Measurements from ENCODE around the gene SPATA20. TPM values are rescaled to one million over a fixed set of nuclear protein-coding genes. Genes with fewer than 3 reads are reported as not detected.

SPATA20 gene
- total and polyA plus RNA-seq, 9 donors: 24.4 to 37.6 (median 32.5) TPM

DNA sequence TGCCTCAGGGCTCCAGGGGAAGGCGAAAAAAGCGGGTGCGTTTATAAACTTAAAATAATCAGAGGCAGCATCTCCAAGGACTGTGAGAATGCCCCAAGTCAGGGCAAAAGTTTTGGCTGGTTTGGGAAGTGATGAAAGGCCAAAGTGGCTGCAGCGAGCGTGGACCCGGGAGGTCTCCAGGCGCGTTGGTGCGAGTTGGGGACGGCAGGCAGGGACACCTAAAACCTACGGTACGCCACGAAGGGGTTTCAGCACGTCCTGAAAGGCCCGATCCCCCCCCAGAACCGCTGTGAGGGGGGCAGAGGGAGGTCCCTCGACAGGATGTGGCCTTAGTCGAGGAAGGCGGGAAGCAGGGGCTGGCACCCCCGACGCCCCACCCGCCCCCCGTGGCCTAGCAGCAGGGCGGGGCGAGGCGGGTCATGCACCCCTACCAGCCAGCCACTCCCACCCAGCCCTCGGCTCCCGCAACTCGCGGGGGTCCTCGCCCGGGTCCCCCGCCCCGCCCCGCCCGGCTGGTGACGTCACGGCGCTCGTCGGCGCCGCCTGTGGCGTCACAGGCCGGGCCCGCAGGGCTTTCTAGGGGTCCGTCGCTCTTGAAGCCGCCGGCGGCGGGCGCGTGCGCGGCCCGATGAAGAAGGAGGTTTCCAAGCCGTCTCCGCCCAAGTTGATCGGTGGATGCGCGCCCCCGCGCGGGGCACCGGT is 39.0 kb upstream of the SPATA20 start, which contains the start of gene MYCBPAP:
MYCBPAP (plus strand) TSS at position 569 of the 702 bp plus-strand sequence. CDS start 236 bp downstream, outside the sequence.
- peaks cover 14% of the 10 kb centered on the region for H3K4me1 ChIP-seq (ENCODE audit: control insufficient read depth, insufficient read depth, low read length)
- H3K9me3 ChIP-seq (replicated peaks; ENCODE audit: control insufficient read depth, low read depth, low read length): no peaks in the 10 kb centered on the region
- peak within 1 kb of the TSS; percentile 83 for H3K27ac ChIP-seq (ENCODE audit: low read length)
- H3K36me3 ChIP-seq (ENCODE audit: control insufficient read depth, insufficient read depth, low read length): no peaks in the 10 kb centered on the region
- H3K27me3 ChIP-seq (ENCODE audit: control insufficient read depth, insufficient read depth, low read length): peaks cover 2% of the 10 kb centered on the region
- peak; percentile 92 for DNase-seq
- WGBS (ENCODE audit: insufficient coverage): 5% methylated on average over 59 of the region's 66 CpGs
- H3K4me3 ChIP-seq (ENCODE audit: low read length): peak within 1 kb of the TSS; percentile 59

DNA sequence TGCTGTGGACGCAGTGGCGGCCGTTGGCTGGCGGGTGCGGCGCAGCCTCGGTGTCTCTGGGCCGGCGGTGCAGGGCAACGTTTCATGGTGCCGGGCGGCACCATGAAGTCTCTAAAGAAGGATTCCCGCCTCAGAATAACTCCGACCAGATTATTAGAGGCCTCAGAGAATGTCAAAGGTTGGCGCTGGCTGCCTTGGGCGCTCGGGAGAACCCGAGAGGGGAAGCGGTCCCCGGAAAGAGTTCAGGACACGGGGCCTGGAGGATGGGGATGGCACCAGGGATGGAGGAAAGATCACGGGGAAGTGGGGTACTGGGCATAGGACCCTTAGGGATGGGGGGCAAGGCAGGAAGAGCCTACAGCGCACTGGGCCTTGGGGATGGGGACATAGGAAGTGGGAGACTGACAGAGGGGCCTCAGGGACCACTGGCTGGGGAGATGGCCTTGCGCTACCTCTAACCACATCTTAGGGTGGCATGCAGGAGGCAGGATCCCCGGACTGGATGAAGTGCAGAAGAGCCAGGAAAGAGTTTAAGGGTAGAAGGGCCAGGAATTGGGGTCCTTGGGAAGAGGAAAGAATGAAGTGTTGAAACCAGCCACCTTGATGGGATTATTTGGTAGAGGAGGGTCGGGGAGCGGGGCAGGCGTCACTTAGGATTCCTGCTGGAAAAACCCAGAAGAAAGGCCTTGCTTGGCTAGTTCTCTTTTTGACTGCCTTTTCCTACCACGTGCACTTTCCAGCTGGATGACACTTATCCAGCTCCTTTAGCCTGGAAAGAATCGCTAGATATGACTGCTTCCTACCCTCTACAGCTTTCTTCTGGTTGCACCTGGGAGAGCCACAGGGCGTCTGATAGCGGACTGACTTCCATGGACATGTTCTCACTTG is 38.2 kb upstream of the SPATA20 start:
- H3K36me3 ChIP-seq (ENCODE audit: control insufficient read depth, insufficient read depth, low read length): no peaks in the 10 kb centered on the region
- no peaks in the 10 kb centered on the region for H3K9me3 ChIP-seq (replicated peaks; ENCODE audit: control insufficient read depth, low read depth, low read length)
- peak overlapping the region; percentile 83 for H3K27ac ChIP-seq (ENCODE audit: low read length)
- peaks cover 14% of the 10 kb centered on the region for H3K4me1 ChIP-seq (ENCODE audit: control insufficient read depth, insufficient read depth, low read length)
- peak; percentile 84 for DNase-seq
- 10% methylated on average over 25 of the region's 32 CpGs for WGBS (ENCODE audit: insufficient coverage)
- H3K27me3 ChIP-seq (ENCODE audit: control insufficient read depth, insufficient read depth, low read length): peaks cover 2% of the 10 kb centered on the region
- peak overlapping the region; percentile 59 for H3K4me3 ChIP-seq (ENCODE audit: low read length)

DNA sequence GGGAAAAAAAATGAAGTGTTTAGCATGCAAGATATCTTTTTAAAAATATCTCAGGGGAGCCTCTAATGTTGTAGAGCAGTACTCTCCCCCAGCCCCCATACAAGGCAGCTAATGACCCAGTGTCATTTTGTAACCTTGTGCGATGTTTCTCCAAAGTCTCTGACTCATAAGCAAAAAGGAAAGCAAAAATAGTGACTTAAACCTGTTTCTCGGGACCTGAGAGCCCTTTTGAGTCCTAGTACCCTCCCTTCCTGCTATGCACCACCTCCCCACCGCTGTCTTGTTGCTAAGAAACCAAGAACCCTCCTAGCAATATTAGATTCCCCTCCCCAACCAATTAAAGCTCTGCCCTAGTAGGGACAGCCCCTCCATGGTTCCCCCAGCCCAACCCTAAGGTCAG is 35.9 kb upstream of the SPATA20 start:
- no peak for DNase-seq
- Histone ChIP-seq H3K27me3 (ENCODE audit: control insufficient read depth, insufficient read depth, low read length) (peaks cover 2% of the 10 kb centered on the region), H3K4me3 (ENCODE audit: low read length) (no peak overlapping the region), H3K9me3 (replicated peaks; ENCODE audit: control insufficient read depth, low read depth, low read length) (no peaks in the 10 kb centered on the region), H3K36me3 (ENCODE audit: control insufficient read depth, insufficient read depth, low read length) (no peaks in the 10 kb centered on the region), H3K27ac (ENCODE audit: low read length) (no peak overlapping the region), H3K4me1 (ENCODE audit: control insufficient read depth, insufficient read depth, low read length) (peaks cover 14% of the 10 kb centered on the region)
- WGBS (ENCODE audit: insufficient coverage): 31% methylated on average over 3 of the region's 3 CpGs

DNA sequence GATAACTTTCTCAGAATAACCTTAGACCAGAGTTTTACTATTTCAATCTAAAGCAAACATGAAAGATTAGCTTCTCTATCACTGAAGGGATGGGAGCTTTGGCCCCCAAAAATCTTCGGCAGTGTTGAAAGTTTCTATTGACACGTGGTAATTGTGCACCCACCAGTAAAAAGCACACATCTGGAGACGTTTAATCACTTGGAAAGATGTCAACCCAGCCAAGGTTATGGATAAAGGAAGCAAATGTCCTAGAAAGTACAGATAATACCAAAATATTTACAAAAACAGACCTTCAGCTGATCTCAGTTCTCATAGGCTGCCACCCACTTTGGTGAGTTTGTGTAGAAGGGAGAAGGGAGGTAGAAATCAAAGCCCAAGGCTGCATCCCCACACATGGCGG is 33.5 kb upstream of the SPATA20 start:
- H3K9me3 ChIP-seq (replicated peaks; ENCODE audit: control insufficient read depth, low read depth, low read length): no peaks in the 10 kb centered on the region
- no peaks in the 10 kb centered on the region for H3K36me3 ChIP-seq (ENCODE audit: control insufficient read depth, insufficient read depth, low read length)
- H3K4me1 ChIP-seq (ENCODE audit: control insufficient read depth, insufficient read depth, low read length): peaks cover 9% of the 10 kb centered on the region
- H3K27ac ChIP-seq (ENCODE audit: low read length): no peak overlapping the region
- H3K27me3 ChIP-seq (ENCODE audit: control insufficient read depth, insufficient read depth, low read length): peaks cover 2% of the 10 kb centered on the region
- peak; percentile 32 for DNase-seq
- no peak overlapping the region for H3K4me3 ChIP-seq (ENCODE audit: low read length)
- no CpG with 5 or more reads among the region's 4 CpGs for WGBS (ENCODE audit: insufficient coverage)

DNA sequence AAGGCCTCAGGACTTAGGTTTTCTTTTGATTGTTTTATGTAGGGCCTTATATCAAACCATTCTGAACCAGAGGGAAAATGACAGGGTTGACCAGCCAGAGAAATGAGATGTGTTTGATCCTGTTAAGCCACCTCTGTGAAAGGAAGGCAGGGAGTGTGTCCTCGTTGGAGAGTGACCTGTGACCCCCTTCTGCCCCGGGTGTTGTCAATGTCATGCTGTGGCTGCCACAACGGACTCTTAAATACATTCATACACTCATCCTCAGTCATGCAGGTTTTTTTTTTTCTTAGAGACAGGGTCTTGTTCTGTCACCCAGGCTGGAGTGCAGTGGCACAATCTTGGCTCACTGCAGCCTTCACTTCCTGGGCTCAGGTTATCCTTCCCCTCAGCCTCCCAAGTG is 32.6 kb upstream of the SPATA20 start:
- Histone ChIP-seq H3K4me1 (ENCODE audit: control insufficient read depth, insufficient read depth, low read length) (peaks cover 2% of the 10 kb centered on the region), H3K27ac (ENCODE audit: low read length) (no peak overlapping the region), H3K27me3 (ENCODE audit: control insufficient read depth, insufficient read depth, low read length) (peaks cover 2% of the 10 kb centered on the region), H3K36me3 (ENCODE audit: control insufficient read depth, insufficient read depth, low read length) (no peaks in the 10 kb centered on the region), H3K9me3 (replicated peaks; ENCODE audit: control insufficient read depth, low read depth, low read length) (no peaks in the 10 kb centered on the region), H3K4me3 (ENCODE audit: low read length) (no peak overlapping the region)
- DNase-seq: no peak
- no CpG with 5 or more reads among the region's 3 CpGs for WGBS (ENCODE audit: insufficient coverage)

DNA sequence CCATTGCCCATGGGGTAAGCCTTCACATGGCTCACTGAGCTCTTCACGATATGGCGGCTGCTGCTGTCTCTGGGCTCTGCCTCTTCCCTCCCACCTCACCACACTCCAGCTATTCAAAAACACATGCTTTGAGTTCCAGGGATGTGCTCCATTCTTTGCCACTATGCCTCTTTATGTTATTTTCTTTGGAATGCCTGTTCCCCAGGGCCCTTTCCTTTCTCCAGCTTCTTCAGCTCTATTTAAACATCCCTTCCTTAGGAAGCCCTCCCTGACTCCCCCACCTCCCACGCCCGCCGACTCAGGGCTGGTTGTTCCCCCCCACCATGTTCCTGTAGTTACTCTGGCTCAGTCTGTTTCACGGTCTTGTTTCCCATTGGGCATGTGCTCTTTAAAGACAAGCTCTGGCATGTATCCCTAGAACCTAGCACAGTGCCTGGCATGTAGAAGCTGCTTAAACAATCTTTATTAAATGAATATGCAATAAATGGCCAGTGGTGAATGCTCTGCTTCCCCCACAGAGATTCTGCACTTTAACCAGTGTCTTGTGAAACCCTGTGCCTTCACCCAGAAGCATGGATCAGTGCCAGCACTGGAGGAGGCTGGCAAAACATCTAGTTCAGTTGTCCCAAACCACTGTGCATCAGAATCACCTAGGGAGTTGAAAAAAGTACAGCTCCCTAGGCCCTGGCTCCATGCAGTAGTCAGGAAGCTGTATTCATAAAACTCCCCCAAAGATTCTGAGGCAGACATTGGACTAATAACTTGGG is 31.9 kb upstream of the SPATA20 start:
- Histone ChIP-seq H3K27ac (ENCODE audit: low read length) (no peak overlapping the region), H3K4me1 (ENCODE audit: control insufficient read depth, insufficient read depth, low read length) (peaks cover 2% of the 10 kb centered on the region), H3K27me3 (ENCODE audit: control insufficient read depth, insufficient read depth, low read length) (peaks cover 2% of the 10 kb centered on the region), H3K4me3 (ENCODE audit: low read length) (no peak overlapping the region), H3K36me3 (ENCODE audit: control insufficient read depth, insufficient read depth, low read length) (no peaks in the 10 kb centered on the region), H3K9me3 (replicated peaks; ENCODE audit: control insufficient read depth, low read depth, low read length) (no peaks in the 10 kb centered on the region)
- DNase-seq: no peak
- WGBS (ENCODE audit: insufficient coverage): 64% methylated on average over 5 of the region's 6 CpGs

DNA sequence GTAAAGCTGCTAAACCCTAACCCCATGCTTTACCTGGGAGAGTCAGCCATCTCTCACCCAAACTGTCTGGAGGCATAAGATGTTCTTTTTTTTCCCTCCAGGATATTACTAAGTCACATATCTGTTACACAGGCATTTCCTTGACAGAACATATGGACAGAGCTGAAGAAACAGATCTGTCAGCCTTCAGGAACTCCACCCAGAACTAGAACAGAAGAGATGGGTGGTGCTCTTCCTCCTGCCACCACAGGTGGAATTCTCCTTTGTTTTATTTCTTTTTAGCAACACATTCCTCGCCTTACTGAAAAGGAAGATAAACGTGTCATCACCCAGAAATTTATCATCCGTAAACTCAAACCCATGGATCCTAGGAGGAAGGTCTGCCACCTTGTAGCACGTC is 30.0 kb upstream of the SPATA20 start:
- DNase-seq: no peak
- peaks cover 13% of the 10 kb centered on the region for H3K4me1 ChIP-seq (ENCODE audit: control insufficient read depth, insufficient read depth, low read length)
- H3K4me3 ChIP-seq (ENCODE audit: low read length): no peak overlapping the region
- no peaks in the 10 kb centered on the region for H3K36me3 ChIP-seq (ENCODE audit: control insufficient read depth, insufficient read depth, low read length)
- 59% methylated on average over 4 of the region's 4 CpGs for whole genome bisulfite sequencing (ENCODE audit: insufficient coverage)
- H3K9me3 ChIP-seq (replicated peaks; ENCODE audit: control insufficient read depth, low read depth, low read length): no peaks in the 10 kb centered on the region
- H3K27ac ChIP-seq (ENCODE audit: low read length): no peak overlapping the region
- H3K27me3 ChIP-seq (ENCODE audit: control insufficient read depth, insufficient read depth, low read length): peaks cover 2% of the 10 kb centered on the region

DNA sequence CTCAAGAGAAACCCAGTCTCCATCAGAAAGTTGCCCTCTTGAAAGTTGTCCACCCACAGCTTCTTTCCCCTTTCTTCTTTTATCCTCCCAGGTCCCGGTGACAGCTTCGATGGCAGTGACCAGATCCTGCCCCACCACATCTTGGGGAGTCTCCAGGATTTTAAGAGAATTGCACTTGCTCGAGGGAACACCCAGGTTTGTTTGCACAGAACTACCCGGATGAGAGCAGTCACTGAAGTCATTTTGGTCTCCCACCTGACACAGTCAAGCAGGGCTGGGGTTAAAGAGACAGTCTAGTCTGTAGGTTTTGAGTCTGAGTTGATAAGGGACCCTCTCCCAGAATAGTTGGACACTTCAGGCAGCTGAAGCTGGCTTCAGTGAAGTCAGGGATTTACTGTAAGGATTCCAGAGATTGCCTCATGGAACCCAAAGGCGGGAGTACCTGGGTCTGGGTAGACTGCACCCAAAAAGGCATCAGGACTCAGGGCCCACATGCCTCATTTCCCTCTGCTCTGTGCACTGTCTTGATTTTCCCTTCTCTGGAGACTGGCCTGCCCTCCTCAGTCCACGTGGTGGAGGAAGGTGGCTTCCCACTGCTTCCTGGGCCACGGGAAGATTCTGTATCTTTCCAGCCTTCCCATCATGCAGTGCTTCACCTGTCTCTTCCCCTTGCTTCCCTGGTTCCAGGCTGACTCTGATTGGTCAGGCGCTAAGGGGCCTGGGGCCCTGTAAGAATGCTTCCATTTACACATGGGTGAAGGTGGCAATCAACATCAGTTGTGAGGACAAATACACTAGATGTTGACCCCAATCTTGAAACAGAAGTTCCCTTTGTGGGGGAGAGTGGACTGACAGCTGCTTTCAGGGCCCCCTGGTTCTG is 29.2 kb upstream of the SPATA20 start:
- Histone ChIP-seq H3K4me3 (ENCODE audit: low read length) (no peak overlapping the region), H3K36me3 (ENCODE audit: control insufficient read depth, insufficient read depth, low read length) (no peaks in the 10 kb centered on the region), H3K4me1 (ENCODE audit: control insufficient read depth, insufficient read depth, low read length) (peaks cover 13% of the 10 kb centered on the region), H3K27me3 (ENCODE audit: control insufficient read depth, insufficient read depth, low read length) (no peaks in the 10 kb centered on the region), H3K27ac (ENCODE audit: low read length) (no peak overlapping the region), H3K9me3 (replicated peaks; ENCODE audit: control insufficient read depth, low read depth, low read length) (no peaks in the 10 kb centered on the region)
- WGBS (ENCODE audit: insufficient coverage): 74% methylated on average over 6 of the region's 8 CpGs
- no peak for DNase-seq

DNA sequence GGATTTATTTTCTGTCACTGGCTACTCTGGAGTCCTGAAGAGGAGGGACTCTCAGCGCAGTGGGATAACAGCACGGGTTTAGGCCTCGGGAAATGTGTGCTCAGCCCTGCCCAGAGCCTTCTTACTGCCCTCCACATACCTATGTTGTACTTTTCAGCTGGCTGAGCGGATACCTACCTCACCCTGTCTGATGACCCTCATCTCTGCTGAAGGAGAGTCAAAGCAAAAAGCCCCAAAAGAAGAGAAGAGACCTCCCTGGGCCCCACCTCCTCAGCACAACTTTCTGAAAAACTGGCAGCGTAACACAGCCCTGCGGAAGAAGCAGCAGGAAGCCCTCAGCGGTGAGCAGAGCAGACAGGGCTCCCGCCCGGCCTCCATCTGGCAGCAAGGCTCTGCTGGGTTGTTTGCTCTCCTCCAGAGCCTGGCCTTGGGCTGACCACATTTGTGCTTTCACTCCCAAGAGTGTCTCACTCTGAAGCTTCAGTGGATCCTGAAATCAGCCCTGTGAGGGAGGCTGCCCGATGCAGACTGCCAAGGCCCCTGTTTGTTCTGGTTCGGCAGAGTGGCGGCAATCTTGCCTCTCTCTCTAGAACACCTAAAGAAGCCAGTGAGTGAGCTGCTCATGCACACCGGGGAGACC is 28.5 kb upstream of the SPATA20 start:
- H3K4me1 ChIP-seq (ENCODE audit: control insufficient read depth, insufficient read depth, low read length): peaks cover 13% of the 10 kb centered on the region
- 48% methylated on average over 8 of the region's 13 CpGs for WGBS (ENCODE audit: insufficient coverage)
- no peak overlapping the region for H3K4me3 ChIP-seq (ENCODE audit: low read length)
- H3K27ac ChIP-seq (ENCODE audit: low read length): no peak overlapping the region
- DNase-seq: no peak
- H3K9me3 ChIP-seq (replicated peaks; ENCODE audit: control insufficient read depth, low read depth, low read length): no peaks in the 10 kb centered on the region
- H3K36me3 ChIP-seq (ENCODE audit: control insufficient read depth, insufficient read depth, low read length): no peaks in the 10 kb centered on the region
- no peaks in the 10 kb centered on the region for H3K27me3 ChIP-seq (ENCODE audit: control insufficient read depth, insufficient read depth, low read length)
